ENCODE measurements around the gene CLCNKB. TPM values are rescaled to one million over a fixed set of nuclear protein-coding genes. Genes with fewer than 3 reads are reported as not detected.

CLCNKB gene
- total and polyA plus RNA-seq, 2 of the 13 experiments (the other 11 are each of a cell fraction or from before 2014, with no cell fraction given) = 0.04 TPM; not detected in 1

DNA sequence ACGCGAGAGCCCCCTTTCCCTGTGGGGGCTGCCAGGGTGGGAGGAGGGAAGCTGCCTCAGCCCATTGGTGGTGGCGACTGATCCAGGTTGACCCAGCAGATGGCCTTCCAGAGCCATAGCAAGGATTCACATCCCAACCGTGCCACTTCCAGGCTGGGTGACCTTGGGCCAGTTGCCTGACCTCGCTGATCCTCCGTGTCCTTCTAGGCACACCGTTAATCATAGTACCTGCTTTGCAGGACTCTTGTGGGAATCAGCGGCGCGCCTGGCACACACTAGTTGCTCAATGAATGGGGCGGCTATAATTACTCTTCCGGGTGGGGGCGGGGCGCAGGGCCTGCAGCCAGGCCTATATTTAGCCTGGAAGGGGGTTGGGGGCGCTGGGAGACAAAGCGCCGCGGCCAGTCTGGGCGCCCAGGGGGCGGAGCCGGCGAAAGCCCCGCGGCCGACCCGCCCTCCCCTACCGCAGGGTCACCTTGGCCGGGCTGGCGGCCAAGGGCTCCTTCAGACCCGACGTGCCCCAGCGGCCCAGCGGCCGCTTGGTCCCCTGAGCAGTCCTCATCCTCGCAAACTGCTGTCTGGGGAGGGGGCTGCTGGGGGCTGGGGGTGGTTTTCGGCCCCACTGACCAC is 30.9 kb upstream of the CLCNKB start (continued):
- TF ChIP-seq ZNF766 (CRISPR knock-in tag; IDR thresholded peaks at IDR 0.05; ENCODE audit: borderline replicate concordance) = no peak
- peak; percentile 17; the same call in 1 of the 2 replicates for TF ChIP-seq PHF8 (CRISPR knock-in tag; IDR thresholded peaks at IDR 0.05)
- TF ChIP-seq ELF3 (CRISPR knock-in tag; IDR thresholded peaks at IDR 0.05) = peak; percentile 40; the same call in 1 of the 2 replicates
- peak; percentile 96 for TF ChIP-seq ESRRA (CRISPR knock-in tag; IDR thresholded peaks at IDR 0.05; ENCODE audit: low read depth)
- 0 out of 2 replicates have a peak, but pooled peaks have one; percentile 54 for TF ChIP-seq ZNF747 (CRISPR knock-in tag; IDR thresholded peaks at IDR 0.05; ENCODE audit: borderline replicate concordance)
- TF ChIP-seq, protein P1, sequence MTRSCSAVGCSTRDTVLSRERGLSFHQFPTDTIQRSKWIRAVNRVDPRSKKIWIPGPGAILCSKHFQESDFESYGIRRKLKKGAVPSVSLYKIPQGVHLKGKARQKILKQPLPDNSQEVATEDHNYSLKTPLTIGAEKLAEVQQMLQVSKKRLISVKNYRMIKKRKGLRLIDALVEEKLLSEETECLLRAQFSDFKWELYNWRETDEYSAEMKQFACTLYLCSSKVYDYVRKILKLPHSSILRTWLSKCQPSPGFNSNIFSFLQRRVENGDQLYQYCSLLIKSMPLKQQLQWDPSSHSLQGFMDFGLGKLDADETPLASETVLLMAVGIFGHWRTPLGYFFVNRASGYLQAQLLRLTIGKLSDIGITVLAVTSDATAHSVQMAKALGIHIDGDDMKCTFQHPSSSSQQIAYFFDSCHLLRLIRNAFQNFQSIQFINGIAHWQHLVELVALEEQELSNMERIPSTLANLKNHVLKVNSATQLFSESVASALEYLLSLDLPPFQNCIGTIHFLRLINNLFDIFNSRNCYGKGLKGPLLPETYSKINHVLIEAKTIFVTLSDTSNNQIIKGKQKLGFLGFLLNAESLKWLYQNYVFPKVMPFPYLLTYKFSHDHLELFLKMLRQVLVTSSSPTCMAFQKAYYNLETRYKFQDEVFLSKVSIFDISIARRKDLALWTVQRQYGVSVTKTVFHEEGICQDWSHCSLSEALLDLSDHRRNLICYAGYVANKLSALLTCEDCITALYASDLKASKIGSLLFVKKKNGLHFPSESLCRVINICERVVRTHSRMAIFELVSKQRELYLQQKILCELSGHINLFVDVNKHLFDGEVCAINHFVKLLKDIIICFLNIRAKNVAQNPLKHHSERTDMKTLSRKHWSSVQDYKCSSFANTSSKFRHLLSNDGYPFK (CRISPR knock-in tag; IDR thresholded peaks at IDR 0.05; ENCODE audit: borderline replicate concordance) = no peak
- TF ChIP-seq EP300 (IDR thresholded peaks at IDR 0.05; ENCODE audit: low read depth in 2 of 2, low read length in 2 of 2) = peak in 1 of 2 experiments; percentile 23; a peak in 1 of 4 replicates
- TF ChIP-seq EP300 (CRISPR knock-in tag; IDR thresholded peaks at IDR 0.05; ENCODE audit: borderline replicate concordance) = no peak
- no peak for TF ChIP-seq SOX13 (IDR thresholded peaks at IDR 0.05)
- peak in 1 of 2 experiments; percentile 27; a peak in 2 of 4 replicates for TF ChIP-seq SOX13 (CRISPR knock-in tag; conservative IDR thresholded peaks at IDR 0.05 in 1 of 2, IDR thresholded peaks at IDR 0.05 in 1 of 2)
- peak; percentile 74 for TF ChIP-seq ELF1 (CRISPR knock-in tag; IDR thresholded peaks at IDR 0.05)
- TF ChIP-seq ZNF570 (CRISPR knock-in tag; IDR thresholded peaks at IDR 0.05; ENCODE audit: borderline replicate concordance) = no peak
- TF ChIP-seq, protein P2, sequence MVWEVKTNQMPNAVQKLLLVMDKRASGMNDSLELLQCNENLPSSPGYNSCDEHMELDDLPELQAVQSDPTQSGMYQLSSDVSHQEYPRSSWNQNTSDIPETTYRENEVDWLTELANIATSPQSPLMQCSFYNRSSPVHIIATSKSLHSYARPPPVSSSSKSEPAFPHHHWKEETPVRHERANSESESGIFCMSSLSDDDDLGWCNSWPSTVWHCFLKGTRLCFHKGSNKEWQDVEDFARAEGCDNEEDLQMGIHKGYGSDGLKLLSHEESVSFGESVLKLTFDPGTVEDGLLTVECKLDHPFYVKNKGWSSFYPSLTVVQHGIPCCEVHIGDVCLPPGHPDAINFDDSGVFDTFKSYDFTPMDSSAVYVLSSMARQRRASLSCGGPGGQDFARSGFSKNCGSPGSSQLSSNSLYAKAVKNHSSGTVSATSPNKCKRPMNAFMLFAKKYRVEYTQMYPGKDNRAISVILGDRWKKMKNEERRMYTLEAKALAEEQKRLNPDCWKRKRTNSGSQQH (CRISPR knock-in tag; IDR thresholded peaks at IDR 0.05; ENCODE audit: low read depth) = peak; percentile 62
- peak; percentile 99 for TF ChIP-seq ZNF768 (CRISPR knock-in tag; IDR thresholded peaks at IDR 0.05)
- TF ChIP-seq, protein P3, sequence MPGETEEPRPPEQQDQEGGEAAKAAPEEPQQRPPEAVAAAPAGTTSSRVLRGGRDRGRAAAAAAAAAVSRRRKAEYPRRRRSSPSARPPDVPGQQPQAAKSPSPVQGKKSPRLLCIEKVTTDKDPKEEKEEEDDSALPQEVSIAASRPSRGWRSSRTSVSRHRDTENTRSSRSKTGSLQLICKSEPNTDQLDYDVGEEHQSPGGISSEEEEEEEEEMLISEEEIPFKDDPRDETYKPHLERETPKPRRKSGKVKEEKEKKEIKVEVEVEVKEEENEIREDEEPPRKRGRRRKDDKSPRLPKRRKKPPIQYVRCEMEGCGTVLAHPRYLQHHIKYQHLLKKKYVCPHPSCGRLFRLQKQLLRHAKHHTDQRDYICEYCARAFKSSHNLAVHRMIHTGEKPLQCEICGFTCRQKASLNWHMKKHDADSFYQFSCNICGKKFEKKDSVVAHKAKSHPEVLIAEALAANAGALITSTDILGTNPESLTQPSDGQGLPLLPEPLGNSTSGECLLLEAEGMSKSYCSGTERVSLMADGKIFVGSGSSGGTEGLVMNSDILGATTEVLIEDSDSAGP (CRISPR knock-in tag; IDR thresholded peaks at IDR 0.05; ENCODE audit: borderline replicate concordance) = peak; percentile 31; the same call in 1 of the 2 replicates
- TF ChIP-seq FOXC1 (CRISPR knock-in tag; IDR thresholded peaks at IDR 0.05; ENCODE audit: borderline replicate concordance) = 0 out of 2 replicates have a peak, but pooled peaks have one; percentile 39
- 0 out of 2 replicates have a peak, but pooled peaks have one; percentile 45 for TF ChIP-seq PCBP1 (IDR thresholded peaks at IDR 0.05; ENCODE audit: borderline replicate concordance, low read depth, low read length)
- no peak for TF ChIP-seq HOXA7 (CRISPR knock-in tag; IDR thresholded peaks at IDR 0.05)
- TF ChIP-seq, protein P4, sequence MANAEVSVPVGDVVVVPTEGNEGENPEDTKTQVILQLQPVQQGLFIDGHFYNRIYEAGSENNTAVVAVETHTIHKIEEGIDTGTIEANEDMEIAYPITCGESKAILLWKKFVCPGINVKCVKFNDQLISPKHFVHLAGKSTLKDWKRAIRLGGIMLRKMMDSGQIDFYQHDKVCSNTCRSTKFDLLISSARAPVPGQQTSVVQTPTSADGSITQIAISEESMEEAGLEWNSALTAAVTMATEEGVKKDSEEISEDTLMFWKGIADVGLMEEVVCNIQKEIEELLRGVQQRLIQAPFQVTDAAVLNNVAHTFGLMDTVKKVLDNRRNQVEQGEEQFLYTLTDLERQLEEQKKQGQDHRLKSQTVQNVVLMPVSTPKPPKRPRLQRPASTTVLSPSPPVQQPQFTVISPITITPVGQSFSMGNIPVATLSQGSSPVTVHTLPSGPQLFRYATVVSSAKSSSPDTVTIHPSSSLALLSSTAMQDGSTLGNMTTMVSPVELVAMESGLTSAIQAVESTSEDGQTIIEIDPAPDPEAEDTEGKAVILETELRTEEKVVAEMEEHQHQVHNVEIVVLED (CRISPR knock-in tag; IDR thresholded peaks at IDR 0.05; ENCODE audit: borderline replicate concordance) = 0 out of 2 replicates have a peak, but pooled peaks have one; percentile 26
- peak; percentile 20 for TF ChIP-seq SRSF1 (optimal IDR thresholded peaks at IDR 0.05; ENCODE audit: low read depth, low read length)
- 0 out of 2 replicates have a peak, but pooled peaks have one; percentile 35 for TF ChIP-seq ZNF670 (CRISPR knock-in tag; IDR thresholded peaks at IDR 0.05; ENCODE audit: borderline replicate concordance)

Data from HepG2 (cell line).